PC-9 (cell line): ENCODE measurements around the gene RD3L.

Experiments used
- EZH2 ChIP-seq: fragments of 200-600 bp; sonication (generic); IDR thresholded peaks from 2 replicates; pipeline ENCODE4 v1.8.0; 2017; ENCODE audit warnings: antibody characterized with exemption, low read depth
- TF ChIP-seq, protein P1 (sequence below): fragments of 200-600 bp; sonication (generic); conservative IDR thresholded peaks from 2 replicates; pipeline ENCODE4 v1.6.1; 2017; ENCODE audit warnings: mixed run types, antibody characterized with exemption, mild to moderate bottlenecking, moderate library complexity

DNA sequence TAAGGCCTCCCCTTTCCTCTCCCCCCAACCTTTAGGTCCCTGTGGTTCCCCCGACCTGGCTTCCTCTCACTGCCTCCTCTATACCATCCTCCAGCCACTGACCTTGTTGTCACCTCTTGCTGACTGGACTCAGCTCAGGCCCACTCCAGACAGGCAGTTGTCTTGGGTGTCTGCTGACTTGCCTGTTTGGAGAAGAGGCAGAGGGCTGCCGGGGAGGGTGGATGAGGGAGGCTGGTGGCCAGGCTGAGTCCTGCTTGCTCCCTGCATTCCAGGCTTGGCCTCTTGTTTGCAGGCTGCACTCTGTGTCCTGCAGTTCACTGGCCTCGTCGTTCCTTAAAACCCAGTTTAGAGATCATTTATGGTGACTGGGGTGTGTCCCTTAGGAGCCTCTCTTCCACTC is 31.0 kb upstream of the RD3L start:
- TF ChIP-seq, protein P1, sequence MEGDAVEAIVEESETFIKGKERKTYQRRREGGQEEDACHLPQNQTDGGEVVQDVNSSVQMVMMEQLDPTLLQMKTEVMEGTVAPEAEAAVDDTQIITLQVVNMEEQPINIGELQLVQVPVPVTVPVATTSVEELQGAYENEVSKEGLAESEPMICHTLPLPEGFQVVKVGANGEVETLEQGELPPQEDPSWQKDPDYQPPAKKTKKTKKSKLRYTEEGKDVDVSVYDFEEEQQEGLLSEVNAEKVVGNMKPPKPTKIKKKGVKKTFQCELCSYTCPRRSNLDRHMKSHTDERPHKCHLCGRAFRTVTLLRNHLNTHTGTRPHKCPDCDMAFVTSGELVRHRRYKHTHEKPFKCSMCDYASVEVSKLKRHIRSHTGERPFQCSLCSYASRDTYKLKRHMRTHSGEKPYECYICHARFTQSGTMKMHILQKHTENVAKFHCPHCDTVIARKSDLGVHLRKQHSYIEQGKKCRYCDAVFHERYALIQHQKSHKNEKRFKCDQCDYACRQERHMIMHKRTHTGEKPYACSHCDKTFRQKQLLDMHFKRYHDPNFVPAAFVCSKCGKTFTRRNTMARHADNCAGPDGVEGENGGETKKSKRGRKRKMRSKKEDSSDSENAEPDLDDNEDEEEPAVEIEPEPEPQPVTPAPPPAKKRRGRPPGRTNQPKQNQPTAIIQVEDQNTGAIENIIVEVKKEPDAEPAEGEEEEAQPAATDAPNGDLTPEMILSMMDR, result no peak
- TF ChIP-seq EZH2, result no peak
